ENCODE results near the gene GMDS. TPM values are rescaled to one million over a fixed set of nuclear protein-coding genes. Genes with fewer than 3 reads are reported as not detected.

GMDS gene
- total and polyA plus RNA-seq, 2 of the 13 experiments (the other 11 are each of a cell fraction or from before 2014, with no cell fraction given) = 64.4 to 112 TPM

DNA sequence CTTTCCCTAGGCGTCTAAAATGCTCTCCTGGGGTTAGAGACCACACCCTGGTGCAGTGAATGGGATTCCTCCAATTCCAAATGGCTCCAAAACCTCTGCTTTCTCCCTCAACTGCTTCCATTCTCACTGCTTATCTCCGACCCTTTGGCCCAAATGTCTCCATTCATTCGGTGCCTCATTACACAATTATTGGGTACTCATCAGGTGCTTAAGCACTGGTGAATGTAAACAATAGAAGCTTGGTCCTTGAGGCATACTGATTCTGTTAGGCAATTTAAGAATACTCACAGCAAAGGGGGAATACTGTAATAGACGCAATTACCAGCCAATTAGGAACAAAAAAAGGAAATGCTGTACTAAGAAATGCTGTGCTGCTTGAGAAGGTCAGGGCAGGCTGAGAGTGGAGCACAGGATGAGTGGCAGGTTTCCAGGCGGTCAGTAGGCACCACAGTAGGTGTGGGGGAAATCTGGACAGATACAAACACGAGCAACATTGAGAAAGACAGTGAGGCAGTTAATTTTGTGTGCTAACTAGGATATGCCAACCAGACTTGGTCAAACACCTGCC, 23.0 kb downstream of the GMDS start (continued):
- no peak for TF ChIP-seq GABPA (IDR thresholded peaks at IDR 0.05; ENCODE audit: low read depth, low read length)
- TF ChIP-seq GABPA (CRISPR knock-in tag; IDR thresholded peaks at IDR 0.05; ENCODE audit: low read depth) = no peak
- TF ChIP-seq ZNF740 (CRISPR knock-in tag; IDR thresholded peaks at IDR 0.05) = no peak
- no peak for TF ChIP-seq ZBTB21 (CRISPR knock-in tag; IDR thresholded peaks at IDR 0.05)
- TF ChIP-seq, protein P1, sequence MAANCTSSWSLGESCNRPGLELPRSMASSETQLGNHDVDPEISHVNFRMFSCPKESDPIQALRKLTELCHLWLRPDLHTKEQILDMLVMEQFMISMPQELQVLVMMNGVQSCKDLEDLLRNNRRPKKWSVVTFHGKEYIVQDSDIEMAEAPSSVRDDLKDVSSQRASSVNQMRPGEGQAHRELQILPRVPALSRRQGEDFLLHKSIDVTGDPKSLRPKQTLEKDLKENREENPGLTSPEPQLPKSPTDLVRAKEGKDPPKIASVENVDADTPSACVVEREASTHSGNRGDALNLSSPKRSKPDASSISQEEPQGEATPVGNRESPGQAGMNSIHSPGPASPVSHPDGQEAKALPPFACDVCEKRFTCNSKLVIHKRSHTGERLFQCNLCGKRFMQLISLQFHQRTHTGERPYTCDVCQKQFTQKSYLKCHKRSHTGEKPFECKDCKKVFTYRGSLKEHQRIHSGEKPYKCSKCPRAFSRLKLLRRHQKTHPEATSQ (CRISPR knock-in tag; IDR thresholded peaks at IDR 0.05; ENCODE audit: borderline replicate concordance) = no peak
- TF ChIP-seq HNF4G (IDR thresholded peaks at IDR 0.05; ENCODE audit: borderline replicate concordance, low read depth, low read length) = no peak
- 0 out of 2 replicates have a peak, but pooled peaks have one; percentile 19 for TF ChIP-seq HNF4G (CRISPR knock-in tag; IDR thresholded peaks at IDR 0.05; ENCODE audit: borderline replicate concordance, low read depth)
- no peak for TF ChIP-seq ZSCAN12 (CRISPR knock-in tag; IDR thresholded peaks at IDR 0.05)
- 0 out of 2 replicates have a peak, but pooled peaks have one; percentile 37 for TF ChIP-seq POGZ (CRISPR knock-in tag; IDR thresholded peaks at IDR 0.05)
- TF ChIP-seq PHF21A (CRISPR knock-in tag; IDR thresholded peaks at IDR 0.05) = no peak
- no peak for TF ChIP-seq ZNF792 (CRISPR knock-in tag; IDR thresholded peaks at IDR 0.05)
- TF ChIP-seq ZNF766 (CRISPR knock-in tag; IDR thresholded peaks at IDR 0.05; ENCODE audit: borderline replicate concordance) = no peak
- TF ChIP-seq TCF12 (IDR thresholded peaks at IDR 0.05) = no peak
- TF ChIP-seq TCF12 (CRISPR knock-in tag; IDR thresholded peaks at IDR 0.05) = no peak
- TF ChIP-seq ZNF160 (CRISPR knock-in tag; IDR thresholded peaks at IDR 0.05) = no peak
- TF ChIP-seq ZFP91 (CRISPR knock-in tag; IDR thresholded peaks at IDR 0.05; ENCODE audit: borderline replicate concordance) = no peak
- no peak for TF ChIP-seq RARG (CRISPR knock-in tag; IDR thresholded peaks at IDR 0.05; ENCODE audit: low read depth)
- no peak for TF ChIP-seq JUN (CRISPR knock-in tag; IDR thresholded peaks at IDR 0.05)
- TF ChIP-seq HCFC1 (IDR thresholded peaks at IDR 0.05; ENCODE audit: low read depth, low read length) = no peak
- no peak for TF ChIP-seq SP4 (CRISPR knock-in tag; IDR thresholded peaks at IDR 0.05)
- TF ChIP-seq FOSL2 (CRISPR knock-in tag; IDR thresholded peaks at IDR 0.05) = peak; percentile 23; the same call in 1 of the 2 replicates
